GM19240 (cell line): ENCODE measurements around the gene MYO1F.
"Not testable (repeated sequence)": the region's sequence is repeated elsewhere in the genome, so short reads cannot be mapped to it uniquely, and the experiment has no call there.

Experiments used
- DNase-seq: peaks from one replicate; pipeline ENCODE4 v3.0.0; 2011; ENCODE audit warnings: low spot score; ENCODE audit not compliant: insufficient read length

The MYO1F gene

GRCh38 chr19:8566855-8567254 lies 10.4 kb downstream of the MYO1F start:
- DNase-seq, result no peak

- not testable (repeated sequence) for DNase-seq
These were observed 12.4 kb downstream of the MYO1F start for GRCh38 chr19:8564866-8565265.

- no peak for DNase-seq
These were observed 16.0 kb downstream of the MYO1F start for GRCh38 chr19:8561075-8561764.

- DNase-seq, result no peak
These were observed 18.9 kb downstream of the MYO1F start for GRCh38 chr19:8558325-8558724.

- DNase-seq, result no peak
These were observed 19.5 kb downstream of the MYO1F start for GRCh38 chr19:8557642-8558238.

GRCh38 chr19:8553729-8554128 lies 23.5 kb downstream of the MYO1F start:
- DNase-seq, result not testable (repeated sequence)

- no peak for DNase-seq
These were observed 24.4 kb downstream of the MYO1F start for GRCh38 chr19:8552810-8553209.

GRCh38 chr19:8550070-8550469 lies 27.2 kb downstream of the MYO1F start:
- DNase-seq, result no peak

GRCh38 chr19:8545743-8546142 lies 31.5 kb downstream of the MYO1F start:
- DNase-seq, result no peak

- DNase-seq, result no peak
These were observed 33.1 kb downstream of the MYO1F start for GRCh38 chr19:8544168-8544567.

GRCh38 chr19:8539621-8540149 lies 37.6 kb downstream of the MYO1F start:
- no peak for DNase-seq

- DNase-seq, result no peak
These were observed 40.1 kb downstream of the MYO1F start for GRCh38 chr19:8537099-8537498.

- no peak for DNase-seq
These were observed 41.0 kb downstream of the MYO1F start for GRCh38 chr19:8536282-8536681.

GRCh38 chr19:8532225-8532624 lies 45.0 kb downstream of the MYO1F start:
- no peak for DNase-seq

- DNase-seq, result no peak
These were observed 45.8 kb downstream of the MYO1F start for GRCh38 chr19:8531470-8531869.

GRCh38 chr19:8530061-8530679 lies 47.1 kb downstream of the MYO1F start:
- DNase-seq, result no peak

- DNase-seq, result no peak
These were observed 47.8 kb downstream of the MYO1F start for GRCh38 chr19:8529369-8530006.

GRCh38 chr19:8528500-8528899 lies 48.7 kb downstream of the MYO1F start:
- DNase-seq, result no peak

GRCh38 chr19:8526345-8527091 lies 50.7 kb downstream of the MYO1F start:
- no peak for DNase-seq

- no peak for DNase-seq
These were observed 51.9 kb downstream of the MYO1F start for GRCh38 chr19:8525401-8525684.

- DNase-seq, result no peak
These were observed 57.9 kb downstream of the MYO1F start for GRCh38 chr19:8519388-8519787.

- no peak for DNase-seq
These were observed 58.7 kb downstream of the MYO1F start for GRCh38 chr19:8518536-8518935.
